ENCODE results near the gene PLG. TPM values are rescaled to one million over a fixed set of nuclear protein-coding genes. Genes with fewer than 3 reads are reported as not detected.
A peak's percentile ranks its signal among the peaks of the same experiment; 100 is the strongest.

Gene PLG
- total RNA-seq, 1 experiment from 2014 or later: not detected

DNA sequence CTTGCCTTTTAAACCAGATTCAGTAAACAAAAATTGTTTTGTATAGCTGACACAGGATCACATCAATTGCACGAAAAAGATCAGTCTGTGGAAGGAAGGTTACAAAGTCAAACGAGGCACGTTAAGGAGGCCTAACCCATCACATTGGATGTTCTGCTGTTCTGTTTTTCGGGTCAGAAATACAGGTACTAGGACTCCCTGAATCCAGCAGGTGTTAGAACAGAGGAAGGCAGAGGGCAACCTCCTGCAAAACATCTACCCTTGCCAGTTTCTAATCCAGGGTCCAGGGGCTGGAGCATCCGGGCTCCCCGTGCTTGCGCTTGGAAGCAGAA, 64.6 kb downstream of the PLG start:
- no peaks in the 10 kb centered on the region for H3K79me2 ChIP-seq (ENCODE audit: low read depth)
- no peaks in the 10 kb centered on the region for H3K4me1 ChIP-seq (replicated peaks; ENCODE audit: insufficient read depth)
- no peak for DNase-seq
- H3K36me3 ChIP-seq (ENCODE audit: low read depth): no peaks in the 10 kb centered on the region
- no peaks in the 10 kb centered on the region for H3K27me3 ChIP-seq (ENCODE audit: insufficient read depth, low read depth)
- ChIA-PET CTCF (no interaction called here), POLR2A (ENCODE audit: unreplicated experiment) (no interaction called here)
- H3K9me2 ChIP-seq (ENCODE audit: insufficient read depth): no peaks in the 10 kb centered on the region
- no peak overlapping the region for H3K4me2 ChIP-seq
- H3K9me3 ChIP-seq (ENCODE audit: insufficient read depth, low read depth): no peaks in the 10 kb centered on the region
- no peak overlapping the region for H3K4me3 ChIP-seq
- TF ChIP-seq EZH2 (IDR thresholded peaks at IDR 0.05; ENCODE audit: low read depth) (no peak), CTCF (conservative IDR thresholded peaks at IDR 0.05) (no peak)
- no peaks in the 10 kb centered on the region for H4K20me1 ChIP-seq (ENCODE audit: insufficient read depth)
- BruUV-seq (replicated peaks): no TSS peak
- intact Hi-C loops (cut with micrococcal nuclease; ENCODE audit: unreplicated experiment): no loop called here
- no peak overlapping the region for H2AFZ ChIP-seq
- H3K27ac ChIP-seq: no peak overlapping the region
- H3F3A ChIP-seq (ENCODE audit: insufficient read depth, low read depth): no peaks in the 10 kb centered on the region

DNA sequence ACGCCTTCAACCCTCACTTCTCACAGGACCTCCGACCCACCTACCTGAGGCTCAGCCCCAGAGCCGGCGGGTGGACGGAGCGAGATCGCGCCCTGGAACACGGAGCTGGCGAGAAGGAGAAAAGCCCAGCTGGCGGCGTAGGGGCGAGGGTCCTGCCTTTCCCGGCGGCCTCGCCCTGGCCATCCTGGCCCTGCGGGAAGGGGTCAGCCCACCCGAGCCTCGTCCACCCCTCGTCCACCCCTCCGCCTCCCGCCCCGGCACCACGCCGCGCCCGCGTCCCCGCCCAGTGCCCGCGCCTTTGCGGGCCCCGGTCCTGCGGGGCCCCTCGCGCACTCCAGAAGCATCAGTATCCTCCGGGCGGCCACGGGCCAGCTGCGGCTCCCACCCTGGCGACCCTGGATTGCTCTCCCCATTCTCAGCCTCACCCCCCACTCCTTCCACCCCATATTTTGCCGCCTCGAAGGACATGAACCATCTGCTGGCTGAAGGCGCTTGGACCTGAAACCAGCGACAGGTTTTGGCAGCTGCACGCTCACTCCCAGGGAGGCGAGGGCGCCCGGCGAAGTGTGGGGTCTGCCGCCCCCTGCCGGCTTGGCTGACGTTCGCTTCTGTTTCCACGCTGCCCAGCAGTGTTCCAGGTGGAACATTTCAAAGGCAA, 65.1 kb downstream of the PLG start:
- Histone ChIP-seq H3K36me3 (ENCODE audit: low read depth) (no peaks in the 10 kb centered on the region), H3K4me2 (no peak overlapping the region), H3F3A (ENCODE audit: insufficient read depth, low read depth) (no peaks in the 10 kb centered on the region), H2AFZ (no peak overlapping the region), H4K20me1 (ENCODE audit: insufficient read depth) (no peaks in the 10 kb centered on the region), H3K9me2 (ENCODE audit: insufficient read depth) (no peaks in the 10 kb centered on the region), H3K9me3 (ENCODE audit: insufficient read depth, low read depth) (no peaks in the 10 kb centered on the region), H3K4me1 (replicated peaks; ENCODE audit: insufficient read depth) (no peaks in the 10 kb centered on the region), H3K27ac (no peak overlapping the region), H3K79me2 (ENCODE audit: low read depth) (no peaks in the 10 kb centered on the region), H3K4me3 (no peak overlapping the region), H3K27me3 (ENCODE audit: insufficient read depth, low read depth) (0 out of 2 replicates have a peak, but pooled peaks cover 2% of the 10 kb centered on the region)
- DNase-seq: peak in 1 of 2 experiments; percentile 14
- BruUV-seq (replicated peaks): no TSS peak
- ChIA-PET CTCF (no interaction called here), POLR2A (ENCODE audit: unreplicated experiment) (no interaction called here)
- intact Hi-C loops (cut with micrococcal nuclease; ENCODE audit: unreplicated experiment): no loop called here
- TF ChIP-seq EZH2 (IDR thresholded peaks at IDR 0.05; ENCODE audit: low read depth): no peak
- 0 out of 2 replicates have a peak, but pooled peaks have one; percentile 36 for TF ChIP-seq CTCF (conservative IDR thresholded peaks at IDR 0.05)

- no peaks in the 10 kb centered on the region for H3F3A ChIP-seq (ENCODE audit: insufficient read depth, low read depth)
- H3K36me3 ChIP-seq (ENCODE audit: low read depth): no peaks in the 10 kb centered on the region
- no peaks in the 10 kb centered on the region for H3K9me2 ChIP-seq (ENCODE audit: insufficient read depth)
- no peak overlapping the region for H3K27ac ChIP-seq
- H3K4me1 ChIP-seq (replicated peaks; ENCODE audit: insufficient read depth): no peaks in the 10 kb centered on the region
- DNase-seq: no peak
- intact Hi-C loops (cut with micrococcal nuclease; ENCODE audit: unreplicated experiment): no loop called here
- no peak overlapping the region for H3K4me3 ChIP-seq
- TF ChIP-seq EZH2 (IDR thresholded peaks at IDR 0.05; ENCODE audit: low read depth): no peak
- TF ChIP-seq CTCF (conservative IDR thresholded peaks at IDR 0.05): no peak
- no peak overlapping the region for H3K4me2 ChIP-seq
- H3K9me3 ChIP-seq (ENCODE audit: insufficient read depth, low read depth): no peaks in the 10 kb centered on the region
- no TSS peak for BruUV-seq (replicated peaks)
- ChIA-PET CTCF (no interaction called here), POLR2A (ENCODE audit: unreplicated experiment) (no interaction called here)
- no peaks in the 10 kb centered on the region for H4K20me1 ChIP-seq (ENCODE audit: insufficient read depth)
- H2AFZ ChIP-seq: no peak overlapping the region
- H3K79me2 ChIP-seq (ENCODE audit: low read depth): no peaks in the 10 kb centered on the region
- H3K27me3 ChIP-seq (ENCODE audit: insufficient read depth, low read depth): 0 out of 2 replicates have a peak, but pooled peaks cover 4% of the 10 kb centered on the region
Observed at GRCh38 chr6:160767647-160768019, 65.6 kb downstream of the PLG start.

Measured in PC-9 (cell line).